ENCODE data around the gene IGFBP6. TPM values are rescaled to one million over a fixed set of nuclear protein-coding genes. Genes with fewer than 3 reads are reported as not detected.

IGFBP6 gene
- total RNA-seq, 1 experiment from 2014 or later, result 6.4 TPM

DNA sequence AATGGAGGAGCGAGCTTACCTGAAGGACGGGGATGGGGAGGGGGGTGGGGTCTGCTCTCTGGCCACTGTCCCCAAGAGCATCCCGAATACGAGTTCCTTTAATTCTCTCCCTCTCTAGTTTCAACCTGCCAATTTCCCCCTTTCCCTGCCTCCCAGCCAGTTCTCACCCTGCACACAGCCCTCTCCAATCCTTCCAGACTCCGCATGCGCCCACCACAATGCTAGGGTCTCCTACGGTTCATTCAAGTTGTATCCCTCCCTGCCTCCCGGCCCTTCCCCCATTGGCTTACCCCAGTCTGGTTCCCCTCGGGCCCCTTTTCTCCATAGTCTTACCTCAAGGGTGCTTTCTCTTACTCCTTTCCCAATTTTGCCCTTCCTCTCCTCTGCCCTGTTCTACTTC is 708 bp upstream of the IGFBP6 start:
- Mint-ChIP-seq H3K9me3 (no peaks in the 10 kb centered on the region), H3K36me3 (no peaks in the 10 kb centered on the region), H3K27ac (no peak overlapping the region), H3K4me3 (peak overlapping the region; percentile 90), H3K4me1 (peaks cover 39% of the 10 kb centered on the region), H3K27me3 (ENCODE audit: low read depth) (peaks cover 70% of the 10 kb centered on the region)
- DNase-seq (ENCODE audit: low spot score), result no peak
- peak; percentile 11 for ATAC-seq
- ChIA-PET CTCF (interaction anchor here (0.9 to 14.6 kb wide), 10 partner anchors 15 to 117 kb away, joined by 3 to 474 read pairs (median 12); partner anchors contain the start of genes CSAD, SPRYD3 and TNS2), POLR2A (interaction anchor here (1.2 to 1.3 kb wide), 2 partner anchors 18 to 31 kb away, joined by 5 to 6 read pairs; partner anchors contain the start of gene SPRYD3)
- TF ChIP-seq, protein P1, sequence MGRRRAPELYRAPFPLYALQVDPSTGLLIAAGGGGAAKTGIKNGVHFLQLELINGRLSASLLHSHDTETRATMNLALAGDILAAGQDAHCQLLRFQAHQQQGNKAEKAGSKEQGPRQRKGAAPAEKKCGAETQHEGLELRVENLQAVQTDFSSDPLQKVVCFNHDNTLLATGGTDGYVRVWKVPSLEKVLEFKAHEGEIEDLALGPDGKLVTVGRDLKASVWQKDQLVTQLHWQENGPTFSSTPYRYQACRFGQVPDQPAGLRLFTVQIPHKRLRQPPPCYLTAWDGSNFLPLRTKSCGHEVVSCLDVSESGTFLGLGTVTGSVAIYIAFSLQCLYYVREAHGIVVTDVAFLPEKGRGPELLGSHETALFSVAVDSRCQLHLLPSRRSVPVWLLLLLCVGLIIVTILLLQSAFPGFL (CRISPR knock-in tag; IDR thresholded peaks at IDR 0.05; ENCODE audit: borderline replicate concordance), result no peak
- TF ChIP-seq CBFB (CRISPR knock-in tag; IDR thresholded peaks at IDR 0.05; ENCODE audit: low read depth), result no peak
- TF ChIP-seq ZBTB21 (CRISPR knock-in tag; IDR thresholded peaks at IDR 0.05; ENCODE audit: borderline replicate concordance), result no peak
- no peak for TF ChIP-seq NFATC4 (CRISPR knock-in tag; IDR thresholded peaks at IDR 0.05)
- TF ChIP-seq HMGA2 (CRISPR knock-in tag; IDR thresholded peaks at IDR 0.05), result no peak
- TF ChIP-seq TCF7 (CRISPR knock-in tag; IDR thresholded peaks at IDR 0.05; ENCODE audit: low read depth), result no peak
- TF ChIP-seq, protein P2, sequence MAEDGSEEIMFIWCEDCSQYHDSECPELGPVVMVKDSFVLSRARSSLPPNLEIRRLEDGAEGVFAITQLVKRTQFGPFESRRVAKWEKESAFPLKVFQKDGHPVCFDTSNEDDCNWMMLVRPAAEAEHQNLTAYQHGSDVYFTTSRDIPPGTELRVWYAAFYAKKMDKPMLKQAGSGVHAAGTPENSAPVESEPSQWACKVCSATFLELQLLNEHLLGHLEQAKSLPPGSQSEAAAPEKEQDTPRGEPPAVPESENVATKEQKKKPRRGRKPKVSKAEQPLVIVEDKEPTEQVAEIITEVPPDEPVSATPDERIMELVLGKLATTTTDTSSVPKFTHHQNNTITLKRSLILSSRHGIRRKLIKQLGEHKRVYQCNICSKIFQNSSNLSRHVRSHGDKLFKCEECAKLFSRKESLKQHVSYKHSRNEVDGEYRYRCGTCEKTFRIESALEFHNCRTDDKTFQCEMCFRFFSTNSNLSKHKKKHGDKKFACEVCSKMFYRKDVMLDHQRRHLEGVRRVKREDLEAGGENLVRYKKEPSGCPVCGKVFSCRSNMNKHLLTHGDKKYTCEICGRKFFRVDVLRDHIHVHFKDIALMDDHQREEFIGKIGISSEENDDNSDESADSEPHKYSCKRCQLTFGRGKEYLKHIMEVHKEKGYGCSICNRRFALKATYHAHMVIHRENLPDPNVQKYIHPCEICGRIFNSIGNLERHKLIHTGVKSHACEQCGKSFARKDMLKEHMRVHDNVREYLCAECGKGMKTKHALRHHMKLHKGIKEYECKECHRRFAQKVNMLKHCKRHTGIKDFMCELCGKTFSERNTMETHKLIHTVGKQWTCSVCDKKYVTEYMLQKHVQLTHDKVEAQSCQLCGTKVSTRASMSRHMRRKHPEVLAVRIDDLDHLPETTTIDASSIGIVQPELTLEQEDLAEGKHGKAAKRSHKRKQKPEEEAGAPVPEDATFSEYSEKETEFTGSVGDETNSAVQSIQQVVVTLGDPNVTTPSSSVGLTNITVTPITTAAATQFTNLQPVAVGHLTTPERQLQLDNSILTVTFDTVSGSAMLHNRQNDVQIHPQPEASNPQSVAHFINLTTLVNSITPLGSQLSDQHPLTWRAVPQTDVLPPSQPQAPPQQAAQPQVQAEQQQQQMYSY (CRISPR knock-in tag; IDR thresholded peaks at IDR 0.05), result no peak
- no peak for TF ChIP-seq TP53 (CRISPR knock-in tag; IDR thresholded peaks at IDR 0.05)
- TF ChIP-seq GTF2I (CRISPR knock-in tag; conservative IDR thresholded peaks at IDR 0.05), result no peak
- TF ChIP-seq NFE2L1 (CRISPR knock-in tag; IDR thresholded peaks at IDR 0.05), result no peak
- no peak for TF ChIP-seq ZNF423 (CRISPR knock-in tag; IDR thresholded peaks at IDR 0.05)
- TF ChIP-seq, protein P3, sequence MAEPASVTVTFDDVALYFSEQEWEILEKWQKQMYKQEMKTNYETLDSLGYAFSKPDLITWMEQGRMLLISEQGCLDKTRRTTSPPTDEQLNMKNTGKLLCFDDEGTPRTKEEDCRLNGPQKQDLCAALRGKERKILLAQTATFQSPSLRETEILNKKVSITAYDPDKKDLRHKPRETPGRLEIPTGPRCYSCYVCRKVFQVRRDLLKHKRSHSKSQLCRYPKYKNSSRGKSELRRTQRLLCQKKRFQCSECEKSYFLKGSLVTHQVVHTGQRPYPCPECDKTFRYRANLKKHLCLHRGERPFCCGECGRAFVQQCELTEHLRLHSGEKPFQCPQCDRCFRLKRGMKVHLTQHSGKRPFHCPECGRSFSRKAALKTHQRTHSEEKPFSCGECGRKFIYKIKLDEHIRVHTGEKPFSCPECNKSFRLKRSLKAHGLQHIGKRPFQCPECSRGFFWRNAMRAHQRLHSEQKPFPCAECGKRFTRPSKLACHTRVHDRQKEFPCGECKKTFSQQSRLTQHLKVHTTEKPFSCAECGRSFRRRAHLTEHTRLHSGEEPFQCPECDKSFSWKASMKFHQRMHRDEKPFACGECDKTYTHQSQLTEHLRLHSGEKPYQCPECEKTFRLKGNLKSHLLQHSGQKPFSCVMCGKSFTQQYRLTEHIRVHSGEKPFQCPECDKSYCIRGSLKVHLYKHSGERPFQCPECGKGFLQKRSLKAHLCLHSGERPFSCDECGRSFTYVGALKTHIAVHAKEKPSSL (CRISPR knock-in tag; conservative IDR thresholded peaks at IDR 0.05), result no peak
- TF ChIP-seq ZNF396 (CRISPR knock-in tag; IDR thresholded peaks at IDR 0.05; ENCODE audit: borderline replicate concordance), result no peak
- TF ChIP-seq MYBL2 (CRISPR knock-in tag; IDR thresholded peaks at IDR 0.05), result no peak
- TF ChIP-seq, protein P4, sequence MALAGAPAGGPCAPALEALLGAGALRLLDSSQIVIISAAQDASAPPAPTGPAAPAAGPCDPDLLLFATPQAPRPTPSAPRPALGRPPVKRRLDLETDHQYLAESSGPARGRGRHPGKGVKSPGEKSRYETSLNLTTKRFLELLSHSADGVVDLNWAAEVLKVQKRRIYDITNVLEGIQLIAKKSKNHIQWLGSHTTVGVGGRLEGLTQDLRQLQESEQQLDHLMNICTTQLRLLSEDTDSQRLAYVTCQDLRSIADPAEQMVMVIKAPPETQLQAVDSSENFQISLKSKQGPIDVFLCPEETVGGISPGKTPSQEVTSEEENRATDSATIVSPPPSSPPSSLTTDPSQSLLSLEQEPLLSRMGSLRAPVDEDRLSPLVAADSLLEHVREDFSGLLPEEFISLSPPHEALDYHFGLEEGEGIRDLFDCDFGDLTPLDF (CRISPR knock-in tag; IDR thresholded peaks at IDR 0.05), result no peak
- no peak for TF ChIP-seq KAT7 (CRISPR knock-in tag; IDR thresholded peaks at IDR 0.05; ENCODE audit: borderline replicate concordance)
- TF ChIP-seq TEAD1 (CRISPR knock-in tag; IDR thresholded peaks at IDR 0.05), result no peak

DNA sequence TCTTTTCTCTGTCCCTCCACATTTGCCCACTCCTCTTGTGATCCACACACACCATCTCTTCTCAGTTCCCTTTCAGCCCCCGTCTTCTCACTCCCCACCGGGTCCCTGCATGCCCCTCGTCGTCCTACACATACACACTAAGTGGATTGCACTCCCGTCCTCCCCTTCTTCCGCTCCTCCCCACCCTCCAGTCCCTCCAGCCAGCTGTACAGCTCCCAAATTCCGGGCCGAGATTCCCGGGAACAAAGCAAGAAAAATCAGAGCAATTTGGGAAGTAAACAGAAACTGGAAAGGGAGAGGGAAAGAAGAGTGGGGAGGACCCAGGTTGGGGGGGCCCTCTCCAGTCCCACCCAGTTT is 282 bp upstream of the IGFBP6 start:
- no peaks in the 10 kb centered on the region for H3K36me3 Mint-ChIP-seq
- DNase-seq (ENCODE audit: low spot score) (peak; percentile 42), ATAC-seq (peak; percentile 26)
- no peaks in the 10 kb centered on the region for H3K9me3 Mint-ChIP-seq
- POLR2A ChIA-PET, result interaction anchor here (0.8 to 1.3 kb wide), 3 partner anchors 18 to 95 kb away, joined by 3 to 6 read pairs (median 5); partner anchors contain the start of gene SPRYD3
- peaks cover 66% of the 10 kb centered on the region for H3K27me3 Mint-ChIP-seq (ENCODE audit: low read depth)
- TF ChIP-seq NFATC4 (CRISPR knock-in tag; IDR thresholded peaks at IDR 0.05) (no peak), SOX15 (CRISPR knock-in tag; IDR thresholded peaks at IDR 0.05) (no peak), ZNF232 (CRISPR knock-in tag; IDR thresholded peaks at IDR 0.05) (no peak)
- TF ChIP-seq, protein P5, sequence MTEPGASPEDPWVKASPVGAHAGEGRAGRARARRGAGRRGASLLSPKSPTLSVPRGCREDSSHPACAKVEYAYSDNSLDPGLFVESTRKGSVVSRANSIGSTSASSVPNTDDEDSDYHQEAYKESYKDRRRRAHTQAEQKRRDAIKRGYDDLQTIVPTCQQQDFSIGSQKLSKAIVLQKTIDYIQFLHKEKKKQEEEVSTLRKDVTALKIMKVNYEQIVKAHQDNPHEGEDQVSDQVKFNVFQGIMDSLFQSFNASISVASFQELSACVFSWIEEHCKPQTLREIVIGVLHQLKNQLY (CRISPR knock-in tag; IDR thresholded peaks at IDR 0.05), result no peak
- TF ChIP-seq, protein P6, sequence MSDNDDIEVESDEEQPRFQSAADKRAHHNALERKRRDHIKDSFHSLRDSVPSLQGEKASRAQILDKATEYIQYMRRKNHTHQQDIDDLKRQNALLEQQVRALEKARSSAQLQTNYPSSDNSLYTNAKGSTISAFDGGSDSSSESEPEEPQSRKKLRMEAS (CRISPR knock-in tag; IDR thresholded peaks at IDR 0.05), result 0 out of 2 replicates have a peak, but pooled peaks have one; percentile 17
- TF ChIP-seq, protein P7, sequence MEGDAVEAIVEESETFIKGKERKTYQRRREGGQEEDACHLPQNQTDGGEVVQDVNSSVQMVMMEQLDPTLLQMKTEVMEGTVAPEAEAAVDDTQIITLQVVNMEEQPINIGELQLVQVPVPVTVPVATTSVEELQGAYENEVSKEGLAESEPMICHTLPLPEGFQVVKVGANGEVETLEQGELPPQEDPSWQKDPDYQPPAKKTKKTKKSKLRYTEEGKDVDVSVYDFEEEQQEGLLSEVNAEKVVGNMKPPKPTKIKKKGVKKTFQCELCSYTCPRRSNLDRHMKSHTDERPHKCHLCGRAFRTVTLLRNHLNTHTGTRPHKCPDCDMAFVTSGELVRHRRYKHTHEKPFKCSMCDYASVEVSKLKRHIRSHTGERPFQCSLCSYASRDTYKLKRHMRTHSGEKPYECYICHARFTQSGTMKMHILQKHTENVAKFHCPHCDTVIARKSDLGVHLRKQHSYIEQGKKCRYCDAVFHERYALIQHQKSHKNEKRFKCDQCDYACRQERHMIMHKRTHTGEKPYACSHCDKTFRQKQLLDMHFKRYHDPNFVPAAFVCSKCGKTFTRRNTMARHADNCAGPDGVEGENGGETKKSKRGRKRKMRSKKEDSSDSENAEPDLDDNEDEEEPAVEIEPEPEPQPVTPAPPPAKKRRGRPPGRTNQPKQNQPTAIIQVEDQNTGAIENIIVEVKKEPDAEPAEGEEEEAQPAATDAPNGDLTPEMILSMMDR (IDR thresholded peaks at IDR 0.05), result no peak
- H3K4me3 Mint-ChIP-seq, result peak overlapping the region; percentile 90
- no peak overlapping the region for H3K27ac Mint-ChIP-seq
- peaks cover 39% of the 10 kb centered on the region for H3K4me1 Mint-ChIP-seq
- CTCF ChIA-PET, result interaction anchor here (0.7 to 14.6 kb wide), 13 partner anchors 16 to 282 kb away, joined by 3 to 474 read pairs (median 12); partner anchors contain the start of genes AAAS, CSAD, SP1 and SPRYD3

Measured in WTC11 (cell line).